IMR-90 (cell line): ENCODE results near the gene SORCS1. TPM values are rescaled to one million over a fixed set of nuclear protein-coding genes. Genes with fewer than 3 reads are reported as not detected.

Source experiments
- ATAC-seq: fragments of 200-7000 bp; cut with Tn5 transposase; 2 replicates; pipeline ENCODE4 v1.9.1; 2020; ENCODE audit warnings: low read depth, mild to moderate bottlenecking, moderate library complexity
- BruUV-seq: library from RNA; stranded (reverse); fragments of 400-500 nt; replicated peaks from 2 replicates; lab custom pipeline; 2021; lab: Mats Ljungman, UMichigan
- CTCF ChIA-PET: fragments of 300-600 bp; formaldehyde crosslinking; extraction: SDS; loops from one replicate; lab custom pipeline; 2021; ENCODE audit warnings: antibody characterized with exemption; lab: Yijun Ruan, JAX
- POLR2A ChIA-PET: fragments of 300-600 bp; sonication (Branson Sonifier 250); formaldehyde crosslinking; loops from one replicate; lab custom pipeline; 2022; ENCODE audit warnings: antibody characterized with exemption; ENCODE audit not compliant: unreplicated experiment; lab: Charles Lee
- DNase-seq: peaks from one replicate; pipeline ENCODE4 v3.0.0; 2013
- H2AFZ ChIP-seq: replicated peaks from 2 replicates; pipeline ENCODE3; 2013; ENCODE audit warnings: low read length, mild to moderate bottlenecking; ENCODE audit not compliant: poor library complexity
- H2AK5ac ChIP-seq: 2 replicates; pipeline ENCODE4 v1.6.1; 2013; ENCODE audit warnings: low read depth, low read length, inconsistent platforms
- H2AK9ac ChIP-seq: replicated peaks from 2 replicates; pipeline ENCODE3; 2013; ENCODE audit warnings: mild to moderate bottlenecking, low read depth, low read length, moderate library complexity; ENCODE audit not compliant: poor library complexity
- H2BK120ac ChIP-seq: 2 replicates; pipeline ENCODE4 v1.6.1; 2013; ENCODE audit warnings: low read depth, low read length, inconsistent platforms
- H2BK15ac ChIP-seq: 3 replicates; pipeline ENCODE4 v1.6.1; 2013; ENCODE audit warnings: low read depth, low read length, inconsistent platforms
- H2BK20ac ChIP-seq: 2 replicates; pipeline ENCODE4 v1.6.1; 2013; ENCODE audit warnings: low read depth, mild to moderate bottlenecking, inconsistent platforms, low read length, moderate library complexity
- H2BK5ac ChIP-seq: 2 replicates; pipeline ENCODE4 v1.6.1; 2013; ENCODE audit warnings: mild to moderate bottlenecking, low read depth, low read length, inconsistent platforms; ENCODE audit not compliant: poor library complexity, severe bottlenecking
- H3K14ac ChIP-seq: replicated peaks from 2 replicates; pipeline ENCODE4 v1.6.1; 2013; ENCODE audit warnings: low read depth, low read length, inconsistent platforms
- H3K18ac ChIP-seq: 2 replicates; pipeline ENCODE4 v1.6.1; 2013; ENCODE audit warnings: low read depth, low read length, control low read depth
- H3K23ac ChIP-seq: 2 replicates; pipeline ENCODE4 v1.6.1; 2013; ENCODE audit warnings: low read depth, low read length, inconsistent platforms
- H3K27ac ChIP-seq: 2 replicates; pipeline ENCODE4 v1.5.1; 2013; ENCODE audit warnings: mild to moderate bottlenecking, control low read depth, low read length; ENCODE audit not compliant: insufficient read depth
- H3K27me3 ChIP-seq: 2 replicates; pipeline ENCODE4 v1.6.1; 2013; ENCODE audit warnings: low read length; ENCODE audit not compliant: control insufficient read depth, insufficient read depth
- H3K36me3 ChIP-seq: 2 replicates; pipeline ENCODE4 v1.6.1; 2013; ENCODE audit warnings: low read length, mixed read lengths; ENCODE audit not compliant: control insufficient read depth, insufficient read depth
- H3K4ac ChIP-seq: 2 replicates; pipeline ENCODE4 v1.6.1; 2013; ENCODE audit warnings: low read depth, low read length, inconsistent platforms
- H3K4me1 ChIP-seq: 2 replicates; pipeline ENCODE4 v1.6.1; 2013; ENCODE audit warnings: low read length, mixed read lengths; ENCODE audit not compliant: control insufficient read depth, insufficient read depth
- H3K4me2 ChIP-seq: 2 replicates; pipeline ENCODE4 v1.6.1; 2013; ENCODE audit warnings: low read depth, mild to moderate bottlenecking, control low read depth, low read length, moderate library complexity
- H3K4me3 ChIP-seq: 2 replicates; pipeline ENCODE4 v1.5.1; 2013; ENCODE audit warnings: low read depth, mild to moderate bottlenecking, control low read depth, low read length, moderate library complexity; ENCODE audit not compliant: insufficient read depth
- H3K56ac ChIP-seq: 2 replicates; pipeline ENCODE4 v1.6.1; 2013; ENCODE audit warnings: low read length, inconsistent platforms; ENCODE audit not compliant: insufficient read depth; ENCODE audit errors: extremely low read depth
- H3K79me1 ChIP-seq, 2 experiments: 2 replicates each; pipeline ENCODE4 v1.6.1; 2013; ENCODE audit warnings: low read length in 2 of 2, inconsistent platforms in 1 of 2, low read depth in 1 of 2
- H3K9ac ChIP-seq: 2 replicates; pipeline ENCODE4 v1.6.1; 2013; ENCODE audit warnings: low read depth, low read length, control low read depth
- H3K9me1 ChIP-seq: 2 replicates; pipeline ENCODE4 v1.6.1; 2013; ENCODE audit warnings: low read length, inconsistent platforms; ENCODE audit not compliant: insufficient read depth
- H3K9me3 ChIP-seq: 2 replicates; pipeline ENCODE4 v1.6.1; 2013; ENCODE audit warnings: low read length; ENCODE audit not compliant: control insufficient read depth, insufficient read depth
- H4K20me1 ChIP-seq: 2 replicates; pipeline ENCODE4 v1.6.1; 2013; ENCODE audit warnings: low read length, inconsistent platforms; ENCODE audit not compliant: insufficient read depth
- H4K5ac ChIP-seq: 2 replicates; pipeline ENCODE4 v1.6.1; 2013; ENCODE audit warnings: mild to moderate bottlenecking, low read depth, low read length, control low read depth
- H4K8ac ChIP-seq, 2 experiments: 2 replicates each; pipeline ENCODE4 v1.6.1; 2013; ENCODE audit warnings: low read depth in 2 of 2, low read length in 2 of 2, control low read depth in 1 of 2, inconsistent platforms in 1 of 2
- H4K91ac ChIP-seq: 2 replicates; pipeline ENCODE4 v1.6.1; 2013; ENCODE audit warnings: low read depth, low read length, inconsistent platforms; ENCODE audit not compliant: insufficient read depth
- BHLHE40 ChIP-seq: fragments of 150-350 bp; IDR thresholded peaks from 2 replicates; pipeline ENCODE4 v1.6.1; 2016; ENCODE audit warnings: mild to moderate bottlenecking, low read depth, low read length
- FOS ChIP-seq: fragments of 150-350 bp; IDR thresholded peaks from 2 replicates; pipeline ENCODE4 v1.6.1; 2016; ENCODE audit warnings: low read depth, low read length
- MAFK ChIP-seq: IDR thresholded peaks from 2 replicates; pipeline ENCODE4 v1.6.1; 2012; ENCODE audit warnings: low read depth, low read length, improper control_type of control experiment
- NFE2L2 ChIP-seq: fragments of 150-350 bp; IDR thresholded peaks from 2 replicates; pipeline ENCODE4 v1.6.1; 2016; ENCODE audit warnings: low read depth, mild to moderate bottlenecking, low read length
- POLR2A ChIP-seq: IDR thresholded peaks from 2 replicates; pipeline ENCODE4 v1.6.1; 2012; ENCODE audit warnings: mild to moderate bottlenecking, low read depth, low read length
- RFX5 ChIP-seq: IDR thresholded peaks from 2 replicates; pipeline ENCODE4 v1.8.0; 2012; ENCODE audit warnings: low read depth, mild to moderate bottlenecking, low read length, moderate library complexity
- WGBS, 2 experiments: methylation state at CpG; one replicate each; pipeline versions ENCODE4 v1.1.5 to v1.1.7; 2013; ENCODE audit warnings: missing lambda C conversion rate in 2 of 2; ENCODE audit not compliant: insufficient read length in 1 of 2; ENCODE audit errors: extremely low coverage in 2 of 2; 5-methylcytosine and 5-hydroxymethylcytosine counted together
- dilution Hi-C: fragments of 300-500 bp; cut with HindIII; formaldehyde crosslinking; loops from one replicate; pipeline ENCODE4 v1.14.3; 2018; ENCODE audit warnings: low sequenced_read_pairs; ENCODE audit not compliant: unreplicated experiment
- in situ Hi-C: fragments of 300-500 bp; cut with MboI; formaldehyde crosslinking; loops from 3 replicates; pipeline ENCODE4 v1.14.3; 2019; ENCODE audit warnings: low sequenced_read_pairs, inconsistent platforms, mixed read lengths
- intact Hi-C: fragments of 100-400 bp; cut with micrococcal nuclease; formaldehyde crosslinking; loops from 2 replicates; pipeline ENCODE4 v1.10.0; 2022
- polyA plus RNA-seq, 3 experiments: library from polyadenylated mRNA; depleted of rRNA; stranded (reverse); fragments of >200 nt; gene quantifications; 2 replicates each; pipeline ENCODE4 v1.2.3, GENCODE V29; 2012; ENCODE audit warnings: low replicate concordance in 1 of 3
- total RNA-seq: library from RNA; depleted of rRNA; stranded (reverse); fragments of >200 nt; gene quantifications from 2 replicates; pipeline ENCODE4 v1.2.3, GENCODE V29; 2012
- TF ChIP-seq, protein P1 (sequence below): conservative IDR thresholded peaks from 2 replicates; pipeline ENCODE4 v1.5.1; 2012; ENCODE audit warnings: mild to moderate bottlenecking, low read depth, low read length, improper control_type of control experiment

The SORCS1 gene
- total and polyA plus RNA-seq, 2 of the 4 experiments (the other 2 are of a cell fraction): under 0.01 TPM; not detected in 1

DNA sequence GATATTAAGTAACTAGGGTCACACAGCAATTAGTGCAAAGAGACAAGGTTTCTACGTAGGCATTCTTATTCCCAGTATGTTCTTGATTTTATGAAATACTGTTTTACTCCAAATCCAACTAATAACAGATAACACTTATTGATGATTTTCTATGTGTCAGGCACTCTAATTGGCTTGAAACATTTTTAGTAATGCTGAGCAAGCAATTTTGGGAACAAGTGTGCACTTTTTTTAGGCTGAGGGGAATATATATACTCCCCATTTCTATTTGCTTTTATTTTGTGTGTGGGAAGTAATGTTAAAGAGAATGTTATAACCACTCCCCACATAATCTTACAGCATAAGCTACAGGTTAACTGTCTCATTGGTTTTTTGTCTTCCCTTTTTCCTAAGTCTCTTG, 4.2 kb upstream of the SORCS1 start:
- no peaks in the 10 kb centered on the region for H3K36me3 ChIP-seq
- BruUV-seq: no TSS peak
- no CpG with 5 or more reads among the region's 1 CpG for WGBS, 2 experiments
- intact Hi-C loops (no loop called here), in situ Hi-C loops (no loop called here), dilution Hi-C loops (no loop called here)
- ATAC-seq (no peak), DNase-seq (no peak)
- H3K18ac ChIP-seq: no peak overlapping the region
- no peak overlapping the region for H2AK9ac ChIP-seq
- no peak overlapping the region for H2BK120ac ChIP-seq
- peaks cover 9% of the 10 kb centered on the region; the same call in 1 of the 2 replicates for H3K9me3 ChIP-seq
- H4K20me1 ChIP-seq: no peaks in the 10 kb centered on the region
- H4K91ac ChIP-seq: no peak overlapping the region
- CTCF ChIA-PET: interaction anchor here (1.4 kb wide), 1 partner anchor 12 kb away, joined by 3 read pairs; no protein-coding TSS in a partner anchor
- H3K4me3 ChIP-seq: no peak overlapping the region
- no peak overlapping the region for H3K14ac ChIP-seq
- H3K4ac ChIP-seq: no peak overlapping the region
- TF ChIP-seq, protein P1, sequence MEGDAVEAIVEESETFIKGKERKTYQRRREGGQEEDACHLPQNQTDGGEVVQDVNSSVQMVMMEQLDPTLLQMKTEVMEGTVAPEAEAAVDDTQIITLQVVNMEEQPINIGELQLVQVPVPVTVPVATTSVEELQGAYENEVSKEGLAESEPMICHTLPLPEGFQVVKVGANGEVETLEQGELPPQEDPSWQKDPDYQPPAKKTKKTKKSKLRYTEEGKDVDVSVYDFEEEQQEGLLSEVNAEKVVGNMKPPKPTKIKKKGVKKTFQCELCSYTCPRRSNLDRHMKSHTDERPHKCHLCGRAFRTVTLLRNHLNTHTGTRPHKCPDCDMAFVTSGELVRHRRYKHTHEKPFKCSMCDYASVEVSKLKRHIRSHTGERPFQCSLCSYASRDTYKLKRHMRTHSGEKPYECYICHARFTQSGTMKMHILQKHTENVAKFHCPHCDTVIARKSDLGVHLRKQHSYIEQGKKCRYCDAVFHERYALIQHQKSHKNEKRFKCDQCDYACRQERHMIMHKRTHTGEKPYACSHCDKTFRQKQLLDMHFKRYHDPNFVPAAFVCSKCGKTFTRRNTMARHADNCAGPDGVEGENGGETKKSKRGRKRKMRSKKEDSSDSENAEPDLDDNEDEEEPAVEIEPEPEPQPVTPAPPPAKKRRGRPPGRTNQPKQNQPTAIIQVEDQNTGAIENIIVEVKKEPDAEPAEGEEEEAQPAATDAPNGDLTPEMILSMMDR: no peak
- TF ChIP-seq RFX5 (no peak), BHLHE40 (no peak), MAFK (peak; percentile 96), NFE2L2 (no peak), POLR2A (no peak), FOS (no peak)
- H2BK5ac ChIP-seq: no peak overlapping the region
- no peak overlapping the region for H2AK5ac ChIP-seq
- H3K27ac ChIP-seq: no peak overlapping the region
- no peak overlapping the region for H2BK20ac ChIP-seq
- H3K4me2 ChIP-seq: no peak overlapping the region
- H3K9ac ChIP-seq: no peak overlapping the region
- no peak overlapping the region for H4K8ac ChIP-seq
- H2BK15ac ChIP-seq: no peak overlapping the region
- POLR2A ChIA-PET: no interaction called here
- no peak overlapping the region for H3K56ac ChIP-seq
- H4K5ac ChIP-seq: no peak overlapping the region
- no peak overlapping the region for H2AFZ ChIP-seq
- no peaks in the 10 kb centered on the region for H3K27me3 ChIP-seq
- no peaks in the 10 kb centered on the region for H3K4me1 ChIP-seq
- no peak overlapping the region for H3K23ac ChIP-seq
- H3K79me1 ChIP-seq: no peaks in the 10 kb centered on the region
- no peaks in the 10 kb centered on the region for H3K9me1 ChIP-seq
